HEK293T (cell line): Measurements from ENCODE around the gene MYCBP2.

ENCODE experiments used
- CTCF ChIA-PET: fragments of 350-600 bp; formaldehyde crosslinking; extraction: SDS; loops from one replicate; lab custom pipeline; 2021; ENCODE audit warnings: antibody characterized with exemption, inconsistent platforms; lab: Yijun Ruan, JAX
- POLR2A ChIA-PET: fragments of 350-600 bp; formaldehyde crosslinking; extraction: SDS; loops from one replicate; lab custom pipeline; 2020; ENCODE audit warnings: antibody characterized with exemption, inconsistent platforms; lab: Yijun Ruan, JAX
- DNase-seq: peaks from one replicate; pipeline ENCODE4 v3.0.0; 2012; ENCODE audit warnings: mixed read lengths; ENCODE audit errors: extremely low spot score
- ARNT ChIP-seq: fragments of 450-650 bp; IDR thresholded peaks from 2 replicates; pipeline ENCODE4 v1.6.1; 2017; ENCODE audit warnings: mild to moderate bottlenecking
- BHLHE40 ChIP-seq: fragments of 450-650 bp; IDR thresholded peaks from 2 replicates; pipeline ENCODE4 v1.6.1; 2016; ENCODE audit warnings: mild to moderate bottlenecking, moderate library complexity, borderline replicate concordance
- CTBP1 ChIP-seq: fragments of 450-650 bp; IDR thresholded peaks from 2 replicates; pipeline ENCODE4 v1.6.1; 2016; ENCODE audit warnings: borderline replicate concordance
- ELF4 ChIP-seq: fragments of 450-650 bp; IDR thresholded peaks from 2 replicates; pipeline ENCODE4 v1.6.1; 2017; ENCODE audit warnings: antibody characterized with exemption
- FOXA1 ChIP-seq: fragments of 450-650 bp; IDR thresholded peaks from 2 replicates; pipeline ENCODE4 v1.6.1; 2016; ENCODE audit warnings: mild to moderate bottlenecking
- FOXK2 ChIP-seq: fragments of 450-650 bp; IDR thresholded peaks from 2 replicates; pipeline ENCODE4 v1.6.1; 2016; ENCODE audit warnings: mild to moderate bottlenecking
- FOXM1 ChIP-seq: fragments of 450-650 bp; IDR thresholded peaks from 2 replicates; pipeline ENCODE4 v1.6.1; 2017; ENCODE audit warnings: mild to moderate bottlenecking, borderline replicate concordance
- HDGF ChIP-seq: fragments of 450-650 bp; IDR thresholded peaks from 2 replicates; pipeline ENCODE4 v1.6.1; 2017; ENCODE audit warnings: antibody characterized with exemption, borderline replicate concordance
- L3MBTL2 ChIP-seq: fragments of 450-650 bp; conservative IDR thresholded peaks from 2 replicates; pipeline ENCODE4 v1.6.1; 2016; ENCODE audit warnings: mild to moderate bottlenecking
- LEF1 ChIP-seq: fragments of 450-650 bp; IDR thresholded peaks from 2 replicates; pipeline ENCODE4 v1.6.1; 2017; ENCODE audit warnings: mild to moderate bottlenecking, borderline replicate concordance
- NFRKB ChIP-seq: fragments of 450-650 bp; IDR thresholded peaks from 2 replicates; pipeline ENCODE4 v1.6.1; 2016; ENCODE audit warnings: mild to moderate bottlenecking, moderate library complexity
- PKNOX1 ChIP-seq: fragments of 450-650 bp; IDR thresholded peaks from 2 replicates; pipeline ENCODE4 v1.6.1; 2016
- SP1 ChIP-seq: fragments of 450-650 bp; IDR thresholded peaks from 2 replicates; pipeline ENCODE4 v1.6.1; 2017
- SUZ12 ChIP-seq: fragments of 450-650 bp; IDR thresholded peaks from 2 replicates; pipeline ENCODE4 v1.6.1; 2016; ENCODE audit warnings: mild to moderate bottlenecking
- TARDBP ChIP-seq: fragments of 450-650 bp; IDR thresholded peaks from 2 replicates; pipeline ENCODE4 v1.6.1; 2016
- ZNF384 ChIP-seq: fragments of 450-650 bp; IDR thresholded peaks from 2 replicates; pipeline ENCODE4 v1.6.1; 2016

The MYCBP2 gene

GRCh38 chr13:77042566-77043177, 284.2 kb downstream of the MYCBP2 start:
- DNase-seq, result no peak
- ChIA-PET POLR2A (interaction anchor here (2.8 kb wide), 1 partner anchor 16 kb away, joined by 21 read pairs; the partner anchor contains the start of gene FBXL3), CTCF (interaction anchor here (0.7 to 0.8 kb wide), 2 partner anchors 12 to 16 kb away, joined by 3 to 4 read pairs; no protein-coding TSS in a partner anchor)
- TF ChIP-seq SUZ12, result no peak
- TF ChIP-seq ARNT, result no peak
- TF ChIP-seq TARDBP, result no peak
- TF ChIP-seq ZNF384, result no peak
- TF ChIP-seq FOXA1, result no peak
- TF ChIP-seq SP1, result no peak
- no peak for TF ChIP-seq HDGF
- TF ChIP-seq NFRKB, result no peak

- CTCF ChIA-PET, result interaction anchor here (1.1 kb wide), 1 partner anchor 17 kb away, joined by 3 read pairs; no protein-coding TSS in a partner anchor
- POLR2A ChIA-PET, result interaction anchor here (2.8 kb wide), 1 partner anchor 14 kb away, joined by 21 read pairs; the partner anchor contains the start of gene FBXL3
Measured at GRCh38 chr13:77040835-77041234, 286.1 kb downstream of the MYCBP2 start.

DNA sequence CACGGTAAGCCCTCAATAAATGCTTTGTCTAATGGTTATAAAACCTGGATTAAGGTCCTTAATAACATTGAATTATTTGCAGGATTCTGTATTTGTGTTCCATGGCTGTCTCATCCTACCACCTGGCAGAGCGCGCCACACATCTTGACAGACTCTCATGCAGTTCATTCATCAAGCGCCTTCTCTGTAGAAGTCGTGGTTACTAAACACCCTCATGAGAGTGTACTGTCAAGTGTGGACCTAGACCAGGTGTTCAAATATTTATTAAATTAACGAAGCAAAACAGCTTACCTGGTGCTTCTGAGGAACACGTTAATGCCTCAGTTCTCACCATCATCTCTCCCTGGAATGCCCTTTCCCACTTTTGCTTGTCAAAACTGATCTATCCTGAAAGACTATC, 286.8 kb downstream of the MYCBP2 start:
- DNase-seq, result no peak
- CTCF ChIA-PET, result no interaction called here
- TF ChIP-seq FOXK2 (no peak), L3MBTL2 (no peak), SUZ12 (no peak)
- POLR2A ChIA-PET, result no interaction called here

More at GRCh38 chr13:77040835-77041234, 286.1 kb downstream of the MYCBP2 start:
- TF ChIP-seq ZNF384, result no peak
- TF ChIP-seq SP1, result no peak
- TF ChIP-seq ARNT, result no peak
- no peak for TF ChIP-seq NFRKB
- DNase-seq, result no peak

DNA sequence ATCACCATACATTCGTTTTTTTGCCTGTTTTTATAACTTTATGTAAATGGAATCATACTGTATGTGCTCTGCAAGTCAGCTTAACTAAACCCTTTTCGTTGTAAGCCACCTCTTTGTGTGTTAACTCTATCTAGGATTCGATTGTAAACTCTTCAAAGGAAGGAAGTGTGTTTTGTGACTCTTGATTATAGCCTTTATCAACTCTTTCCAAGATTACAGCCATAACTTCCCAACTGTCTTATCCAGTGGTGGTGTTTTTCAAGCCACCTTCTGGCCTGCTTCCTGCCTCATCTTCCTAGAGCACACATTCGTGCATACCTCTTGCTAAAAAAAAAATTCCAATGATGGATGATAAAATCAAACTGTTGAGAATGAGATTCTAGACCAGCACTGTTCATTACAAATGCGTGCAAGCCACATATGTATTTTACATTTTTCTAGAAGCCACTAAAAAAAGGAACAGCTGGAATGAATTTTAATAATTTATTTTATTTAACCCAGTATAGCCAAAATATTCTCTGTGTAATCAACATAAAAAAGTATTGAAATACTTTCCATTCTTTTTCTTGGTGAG, 287.9 kb downstream of the MYCBP2 start:
- no peak for DNase-seq
- CTCF ChIA-PET, result no interaction called here
- TF ChIP-seq PKNOX1 (no peak), CTBP1 (no peak), LEF1 (no peak), L3MBTL2 (no peak)
- POLR2A ChIA-PET, result interaction anchor here (0.7 kb wide), 1 partner anchor 12 kb away, joined by 3 read pairs; the partner anchor contains the start of gene FBXL3

DNA sequence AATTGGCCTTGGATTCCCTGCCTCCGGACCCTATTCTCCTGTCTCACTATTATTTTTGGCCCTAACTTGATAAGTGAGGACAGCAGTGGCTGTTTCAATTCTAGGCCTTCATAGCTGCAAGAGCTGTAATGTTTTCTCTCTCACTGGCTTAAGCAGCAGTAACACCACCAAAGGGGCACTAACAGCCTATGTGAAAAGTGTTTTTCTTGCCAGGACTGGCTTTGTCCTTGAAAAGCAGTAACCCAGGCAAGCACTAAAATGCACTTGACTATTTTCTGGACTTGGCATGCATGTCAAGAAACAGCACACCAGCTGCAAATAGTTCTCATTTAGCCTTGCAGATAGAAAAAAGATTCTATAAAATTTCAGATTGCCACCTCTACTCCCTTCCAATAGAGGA, 290.6 kb downstream of the MYCBP2 start:
- TF ChIP-seq ZNF384 (no peak), NFRKB (no peak), CTBP1 (no peak), SP1 (no peak), L3MBTL2 (no peak), FOXA1 (no peak), LEF1 (no peak), SUZ12 (no peak), ARNT (no peak)
- CTCF ChIA-PET, result no interaction called here
- POLR2A ChIA-PET, result interaction anchor here (0.8 to 1.3 kb wide), 2 partner anchors 10 to 32 kb away, joined by 3 to 4 read pairs; partner anchors contain the start of gene FBXL3
- DNase-seq, result no peak

DNA sequence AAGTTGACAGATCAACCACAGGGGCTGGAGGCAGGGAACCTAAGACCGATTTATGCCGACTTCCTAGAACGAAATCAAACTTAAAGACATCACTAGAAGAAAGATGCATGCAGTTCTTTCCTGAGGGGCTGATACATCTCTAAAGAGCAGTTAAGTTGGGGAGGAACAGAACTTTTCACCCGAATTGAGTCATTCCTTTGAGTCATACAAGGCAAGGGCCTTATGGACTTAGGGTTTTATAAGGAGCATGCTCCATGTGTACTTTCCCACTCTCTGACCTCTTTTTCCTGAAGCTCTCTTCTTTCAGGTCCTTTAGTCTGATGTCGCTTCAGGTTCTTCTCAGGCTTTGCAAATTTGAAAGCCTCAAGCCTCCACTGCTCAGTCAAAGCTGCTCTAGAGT, 292.0 kb downstream of the MYCBP2 start:
- TF ChIP-seq NFRKB (no peak), CTBP1 (no peak), TARDBP (no peak), HDGF (no peak), PKNOX1 (no peak), SP1 (no peak), SUZ12 (no peak), FOXA1 (no peak), ARNT (no peak), ZNF384 (no peak), ELF4 (no peak), L3MBTL2 (no peak), FOXK2 (no peak), LEF1 (no peak), FOXM1 (no peak), BHLHE40 (no peak)
- no peak for DNase-seq
- CTCF ChIA-PET, result no interaction called here
- POLR2A ChIA-PET, result no interaction called here

GRCh38 chr13:77033717-77034302, 293.1 kb downstream of the MYCBP2 start:
- ChIA-PET CTCF (no interaction called here), POLR2A (no interaction called here)
- DNase-seq, result no peak
- TF ChIP-seq L3MBTL2, result no peak
